AG04450 (cell line): ENCODE measurements around the gene GP1BA. TPM values are rescaled to one million over a fixed set of nuclear protein-coding genes. Genes with fewer than 3 reads are reported as not detected.
A peak's percentile ranks its signal among the peaks of the same experiment; 100 is the strongest.

Experiments
- CTCF ChIA-PET: fragments of 300-600, 350-600 bp; formaldehyde crosslinking; extraction: SDS; loops from one replicate; lab custom pipeline; 2022; ENCODE audit warnings: antibody characterized with exemption, inconsistent platforms; lab: Charles Lee
- POLR2A ChIA-PET: fragments of 350-600 bp; formaldehyde crosslinking; extraction: SDS; loops from one replicate; lab custom pipeline; 2021; ENCODE audit warnings: antibody characterized with exemption, inconsistent platforms; lab: Yijun Ruan, JAX
- DNase-seq: peaks from one replicate; pipeline ENCODE4 v3.0.0-alpha.2; 2011; ENCODE audit warnings: low read depth, low spot score
- H3K27ac ChIP-seq: one replicate; pipeline ENCODE4 v1.5.1; 2012; ENCODE audit warnings: low read depth, low read length, control low read depth
- H3K27me3 ChIP-seq: one replicate; pipeline ENCODE4 v1.6.0; 2012; ENCODE audit warnings: low read length; ENCODE audit not compliant: control insufficient read depth, insufficient read depth
- H3K4me3 ChIP-seq: 2 replicates; pipeline ENCODE4 v1.5.1; 2011; ENCODE audit warnings: mild to moderate bottlenecking, low read depth, low read length, control low read depth
- H3K9me3 ChIP-seq: 2 replicates; pipeline ENCODE4 v1.5.1; 2012; ENCODE audit warnings: low read length; ENCODE audit not compliant: control insufficient read depth, insufficient read depth
- CTCF ChIP-seq: IDR thresholded peaks from 2 replicates; pipeline ENCODE4 v1.5.1; 2011; ENCODE audit warnings: low read depth, low read length, control low read depth, inconsistent platforms
- polyA plus RNA-seq: library from polyadenylated mRNA; depleted of rRNA; stranded (reverse); fragments of >200 nt; gene quantifications from 2 replicates; pipeline ENCODE4 v1.2.3, GENCODE V29; 2011; rRNA removed
- small RNA-seq: library from RNA; depleted of rRNA; stranded (forward); fragments of <200 nt; gene quantifications from one replicate; pipeline ENCODE3, GENCODE V24; 2012; ENCODE audit warnings: low read depth; ENCODE audit not compliant: insufficient read length

The GP1BA gene
- polyA plus RNA-seq, 1 experiment: not detected

GRCh38 chr17:4974115-4974670, 42.1 kb downstream of the GP1BA start:
- H3K4me3 ChIP-seq: no peak overlapping the region
- H3K27me3 ChIP-seq: no peaks in the 10 kb centered on the region
- DNase-seq: no peak
- H3K27ac ChIP-seq: no peak overlapping the region
- CTCF ChIA-PET: interaction anchor here (1.0 to 1.6 kb wide), 2 partner anchors 14 to 65 kb away, joined by 3 to 5 read pairs; partner anchors contain the start of gene CAMTA2
- no peak for TF ChIP-seq CTCF
- POLR2A ChIA-PET: interaction anchor here (0.5 to 1.3 kb wide), 3 partner anchors 14 to 276 kb away, joined by 3 to 4 read pairs (median 3); partner anchors contain the start of gene CAMTA2
- no peaks in the 10 kb centered on the region for H3K9me3 ChIP-seq

GRCh38 chr17:4978726-4979125, 46.6 kb downstream of the GP1BA start:
- no peaks in the 10 kb centered on the region for H3K9me3 ChIP-seq
- CTCF ChIA-PET: interaction anchor here (0.9 to 3.5 kb wide), 4 partner anchors 8 to 83 kb away, joined by 3 to 46 read pairs (median 4); no protein-coding TSS in a partner anchor
- POLR2A ChIA-PET: interaction anchor here (1.0 kb wide), 1 partner anchor 11 kb away, joined by 3 read pairs; the partner anchor contains the start of gene SPAG7
- no peak overlapping the region for H3K27ac ChIP-seq
- no peaks in the 10 kb centered on the region for H3K27me3 ChIP-seq
- no peak for DNase-seq
- no peak for TF ChIP-seq CTCF
- no peak overlapping the region for H3K4me3 ChIP-seq

GRCh38 chr17:4980644-4981216, 48.7 kb downstream of the GP1BA start:
- TF ChIP-seq CTCF: peak; percentile 71
- Histone ChIP-seq H3K27ac (no peak overlapping the region), H3K27me3 (no peaks in the 10 kb centered on the region), H3K9me3 (no peaks in the 10 kb centered on the region), H3K4me3 (no peak overlapping the region)
- ChIA-PET POLR2A (no interaction called here), CTCF (interaction anchor here (0.6 to 3.5 kb wide), 13 partner anchors 9 to 81 kb away, joined by 3 to 46 read pairs (median 4); partner anchors contain the start of gene SLC52A1)
- no peak for DNase-seq

GRCh38 chr17:4982305-4982704, 50.2 kb downstream of the GP1BA start:
- Histone ChIP-seq H3K9me3 (no peaks in the 10 kb centered on the region), H3K27ac (no peak overlapping the region), H3K27me3 (no peaks in the 10 kb centered on the region), H3K4me3 (no peak overlapping the region)
- DNase-seq: no peak
- POLR2A ChIA-PET: no interaction called here
- TF ChIP-seq CTCF: no peak
- CTCF ChIA-PET: no interaction called here

Small RNA genes within 50 kb of the gene (small RNA-seq; reads per million reads assigned to genes)
- gene MIR6864 (not detected), gene MIR6865 (not detected)

Other genes starting within 250 kb of the GP1BA start
- gene PELP1, start 228.1 kb upstream of the GP1BA start, polyA plus RNA-seq: 10.5 and 14.4 TPM in 2 replicates
- gene ARRB2, start 221.6 kb upstream of the GP1BA start, polyA plus RNA-seq: 8.8 and 9.4 TPM in 2 replicates
- 21.0 and 23.2 TPM in 2 replicates for gene MED11, start 200.8 kb upstream of the GP1BA start, polyA plus RNA-seq
- gene ZMYND15, start 192.4 kb upstream of the GP1BA start, polyA plus RNA-seq: 0.14 and 0.17 TPM in 2 replicates
- 2.3 and 2.4 TPM in 2 replicates for gene CXCL16, start 192.3 kb upstream of the GP1BA start, polyA plus RNA-seq
- not detected in 2 replicates for gene TM4SF5, start 160.4 kb upstream of the GP1BA start, polyA plus RNA-seq
- 0.17 TPM in 1 of 2 replicates, not detected in the other for gene VMO1, start 145.9 kb upstream of the GP1BA start, polyA plus RNA-seq
- gene GLTPD2, start 143.3 kb upstream of the GP1BA start, polyA plus RNA-seq: not detected in 2 replicates
- 222 and 245 TPM in 2 replicates for gene PSMB6, start 136.1 kb upstream of the GP1BA start, polyA plus RNA-seq
- 18.9 and 22.2 TPM in 2 replicates for gene PLD2, start 125.1 kb upstream of the GP1BA start, polyA plus RNA-seq
- gene MINK1, start 98.9 kb upstream of the GP1BA start, polyA plus RNA-seq: 29.4 and 30.7 TPM in 2 replicates
- 1.0 TPM in 2 replicates for gene C17orf107, start 32.7 kb upstream of the GP1BA start, polyA plus RNA-seq
- gene CHRNE, start 29.2 kb upstream of the GP1BA start, polyA plus RNA-seq: 0.07 and 0.19 TPM in 2 replicates
- gene SLC25A11, start 7.8 kb downstream of the GP1BA start, polyA plus RNA-seq: 44.7 and 50.0 TPM in 2 replicates
- 63.1 and 64.3 TPM in 2 replicates for gene RNF167, start 8.0 kb downstream of the GP1BA start, polyA plus RNA-seq
- gene PFN1, start 16.3 kb downstream of the GP1BA start, polyA plus RNA-seq: 1,141 and 1,329 TPM in 2 replicates
- 2.3 and 3.2 TPM in 2 replicates for gene ENO3, start 18.8 kb downstream of the GP1BA start, polyA plus RNA-seq
- gene SPAG7, start 35.5 kb downstream of the GP1BA start, polyA plus RNA-seq: 71.0 and 71.1 TPM in 2 replicates
- 18.0 and 20.0 TPM in 2 replicates for gene CAMTA2, start 55.4 kb downstream of the GP1BA start, polyA plus RNA-seq
- 0.29 and 0.56 TPM in 2 replicates for gene INCA1, start 65.2 kb downstream of the GP1BA start, polyA plus RNA-seq
- gene KIF1C, start 65.7 kb downstream of the GP1BA start, polyA plus RNA-seq: 46.9 and 49.8 TPM in 2 replicates
- not detected in 2 replicates for gene SLC52A1, start 103.1 kb downstream of the GP1BA start, polyA plus RNA-seq
- 2.3 and 3.0 TPM in 2 replicates for gene ZFP3, start 146.2 kb downstream of the GP1BA start, polyA plus RNA-seq
- 4.2 and 4.8 TPM in 2 replicates for gene ZNF232, start 179.6 kb downstream of the GP1BA start, polyA plus RNA-seq
- not detected in 2 replicates for gene USP6, start 183.8 kb downstream of the GP1BA start, polyA plus RNA-seq